Thyroid gland (tissue), 4 donors: Measurements from ENCODE around the gene IFT81.

ENCODE experiments used
- POLR2A ChIP-seq, 2 donors: fragments of 450-650 bp; IDR thresholded peaks; one replicate each; pipeline ENCODE4 v1.6.1; 2017; ENCODE audit warnings: antibody characterized with exemption in 2 of 2, mild to moderate bottlenecking in 2 of 2, moderate library complexity in 1 of 2
- TF ChIP-seq, protein P1 (sequence below), 6 experiments: fragments of 200-600 bp in 3 of 6; fragments of 450-650 bp in 3 of 6; sonication (generic) in 3 of 6; IDR thresholded peaks; one replicate each; pipeline ENCODE4 v1.5.1; 2016 to 2019; ENCODE audit warnings: antibody characterized with exemption in 6 of 6, mild to moderate bottlenecking in 2 of 6, inconsistent platforms in 1 of 6, moderate library complexity in 1 of 6

DNA sequence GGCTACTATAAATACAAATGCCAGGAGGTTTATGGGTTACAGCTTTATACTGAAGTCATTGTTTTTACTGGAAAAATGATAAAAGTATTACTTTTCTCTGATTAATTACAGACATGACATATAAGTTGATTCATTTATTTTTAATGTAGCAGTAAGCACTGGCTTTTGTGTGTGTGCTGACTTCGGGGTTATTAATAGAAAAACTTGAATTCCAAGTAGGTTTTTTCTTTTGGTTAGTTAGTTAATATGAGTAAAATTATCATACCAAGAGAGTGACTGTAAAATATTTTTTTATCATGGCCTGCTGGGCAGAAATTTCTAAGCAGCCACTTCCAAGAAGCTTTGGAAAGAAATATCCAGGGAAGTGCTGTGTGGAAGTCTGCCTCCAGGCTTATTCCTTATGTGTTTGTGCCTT lies 56.4 kb downstream of the IFT81 start:
- TF ChIP-seq, protein P1, sequence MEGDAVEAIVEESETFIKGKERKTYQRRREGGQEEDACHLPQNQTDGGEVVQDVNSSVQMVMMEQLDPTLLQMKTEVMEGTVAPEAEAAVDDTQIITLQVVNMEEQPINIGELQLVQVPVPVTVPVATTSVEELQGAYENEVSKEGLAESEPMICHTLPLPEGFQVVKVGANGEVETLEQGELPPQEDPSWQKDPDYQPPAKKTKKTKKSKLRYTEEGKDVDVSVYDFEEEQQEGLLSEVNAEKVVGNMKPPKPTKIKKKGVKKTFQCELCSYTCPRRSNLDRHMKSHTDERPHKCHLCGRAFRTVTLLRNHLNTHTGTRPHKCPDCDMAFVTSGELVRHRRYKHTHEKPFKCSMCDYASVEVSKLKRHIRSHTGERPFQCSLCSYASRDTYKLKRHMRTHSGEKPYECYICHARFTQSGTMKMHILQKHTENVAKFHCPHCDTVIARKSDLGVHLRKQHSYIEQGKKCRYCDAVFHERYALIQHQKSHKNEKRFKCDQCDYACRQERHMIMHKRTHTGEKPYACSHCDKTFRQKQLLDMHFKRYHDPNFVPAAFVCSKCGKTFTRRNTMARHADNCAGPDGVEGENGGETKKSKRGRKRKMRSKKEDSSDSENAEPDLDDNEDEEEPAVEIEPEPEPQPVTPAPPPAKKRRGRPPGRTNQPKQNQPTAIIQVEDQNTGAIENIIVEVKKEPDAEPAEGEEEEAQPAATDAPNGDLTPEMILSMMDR (IDR thresholded peaks at IDR 0.05), result no peak
- TF ChIP-seq POLR2A (IDR thresholded peaks at IDR 0.05), result no peak
